Vagina (tissue), 2 donors: Measurements from ENCODE around the gene ALK. TPM values are rescaled to one million over a fixed set of nuclear protein-coding genes. Genes with fewer than 3 reads are reported as not detected.

Experiments
- DNase-seq, 2 donors: peaks; one replicate each; pipeline ENCODE4 v3.0.0-alpha.2; 2017; ENCODE audit errors: extremely low spot score in 2 of 2
- H3K27ac ChIP-seq: fragments of 200-600 bp; sonication (generic); one replicate; pipeline ENCODE4 v1.5.1; 2019
- H3K27me3 ChIP-seq: fragments of 200-600 bp; sonication (generic); one replicate; pipeline ENCODE4 v1.5.1; 2019
- H3K36me3 ChIP-seq, 2 donors: fragments of 200-600 bp; sonication (generic); one replicate each; pipeline ENCODE4 v1.5.1; 2017 to 2019
- H3K4me1 ChIP-seq: fragments of 200-600 bp; sonication (generic); one replicate; pipeline ENCODE4 v1.5.1; 2019
- H3K4me3 ChIP-seq, 2 donors: fragments of 200-600 bp; sonication (generic); 1 replicate in 1 of 2; 2 replicates in 1 of 2; pipeline ENCODE4 v1.5.1; 2016 to 2019
- H3K9me3 ChIP-seq: fragments of 200-600 bp; sonication (generic); one replicate; pipeline ENCODE4 v1.5.1; 2019
- POLR2A ChIP-seq, 2 donors: fragments of 450-650 bp; IDR thresholded peaks; one replicate each; pipeline ENCODE4 v1.6.1; 2017; ENCODE audit warnings: antibody characterized with exemption in 2 of 2, mild to moderate bottlenecking in 2 of 2, moderate library complexity in 2 of 2
- POLR2AphosphoS5 ChIP-seq, 2 donors: sonication (generic); formaldehyde crosslinking; IDR thresholded peaks; one replicate each; pipeline ENCODE4 v1.9.0; 2017; ENCODE audit warnings: antibody characterized with exemption in 2 of 2, mild to moderate bottlenecking in 2 of 2, low read depth in 1 of 2; ENCODE audit not compliant: insufficient read depth in 1 of 2
- intact Hi-C: fragments of 100-400 bp; cut with DNase I; formaldehyde crosslinking; loops from one replicate; pipeline ENCODE4 v1.15.1; 2023
- total RNA-seq: library from RNA; depleted of rRNA; stranded (reverse); fragments of >200 nt; gene quantifications from one replicate; pipeline ENCODE4 v1.2.3, GENCODE V29; 2016
- TF ChIP-seq, protein P1 (sequence below), 3 experiments: fragments of 450-650 bp in 2 of 3; fragments of 200-600 bp in 1 of 3; sonication (generic) in 1 of 3; IDR thresholded peaks; one replicate each; pipeline ENCODE4 v1.5.1; 2017 to 2019; ENCODE audit warnings: antibody characterized with exemption in 3 of 3, mild to moderate bottlenecking in 2 of 3, moderate library complexity in 2 of 3

The ALK gene
- total RNA-seq, 1 donor from 2014 or later: 0.74 TPM

DNA sequence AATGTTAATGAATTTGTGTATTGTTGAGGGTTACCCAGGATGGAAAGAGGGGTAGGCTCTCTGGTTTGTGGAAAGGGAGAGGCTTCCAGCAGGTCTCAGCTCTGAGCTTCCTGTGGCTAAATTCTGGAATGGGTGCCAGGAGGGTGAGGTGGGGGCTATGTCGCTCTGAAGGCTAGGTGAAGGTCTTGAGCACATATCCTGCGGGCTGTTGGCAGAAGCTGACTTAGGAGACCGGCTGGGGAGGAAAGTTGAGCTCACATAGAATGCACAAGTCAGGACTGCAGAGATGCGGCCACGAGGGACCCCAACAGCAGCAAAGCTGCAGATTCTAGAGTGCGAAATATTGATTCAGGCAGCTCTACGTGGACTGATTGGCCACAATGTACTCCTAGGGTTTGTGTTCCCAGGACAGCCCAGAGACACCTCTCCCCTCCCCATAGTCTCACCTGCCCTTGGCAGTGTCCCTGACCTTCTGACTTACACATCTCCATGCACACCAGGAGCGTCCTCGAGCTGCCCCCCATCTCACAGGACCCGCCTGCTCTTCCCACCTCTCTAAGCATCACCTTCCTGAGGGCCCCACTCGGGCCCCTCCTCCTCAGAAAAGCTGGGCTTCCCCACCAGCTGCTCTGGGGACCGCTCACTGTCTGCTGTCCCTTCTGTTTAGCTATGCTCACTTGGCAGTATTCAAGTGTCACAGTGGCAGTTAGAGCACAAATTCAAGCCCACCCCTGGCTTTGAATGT is 72.6 kb downstream of the ALK start:
- no peaks in the 10 kb centered on the region for H3K36me3 ChIP-seq

GRCh38 chr2:29847886-29848285 is 73.5 kb downstream of the ALK start:
- H3K9me3 ChIP-seq: no peaks in the 10 kb centered on the region
- intact Hi-C loops: no loop called here
- DNase-seq: no peak
- H3K36me3 ChIP-seq: no peaks in the 10 kb centered on the region
- no peaks in the 10 kb centered on the region for H3K27me3 ChIP-seq
- H3K27ac ChIP-seq: no peak overlapping the region
- H3K4me1 ChIP-seq: no peaks in the 10 kb centered on the region
- TF ChIP-seq, protein P1, sequence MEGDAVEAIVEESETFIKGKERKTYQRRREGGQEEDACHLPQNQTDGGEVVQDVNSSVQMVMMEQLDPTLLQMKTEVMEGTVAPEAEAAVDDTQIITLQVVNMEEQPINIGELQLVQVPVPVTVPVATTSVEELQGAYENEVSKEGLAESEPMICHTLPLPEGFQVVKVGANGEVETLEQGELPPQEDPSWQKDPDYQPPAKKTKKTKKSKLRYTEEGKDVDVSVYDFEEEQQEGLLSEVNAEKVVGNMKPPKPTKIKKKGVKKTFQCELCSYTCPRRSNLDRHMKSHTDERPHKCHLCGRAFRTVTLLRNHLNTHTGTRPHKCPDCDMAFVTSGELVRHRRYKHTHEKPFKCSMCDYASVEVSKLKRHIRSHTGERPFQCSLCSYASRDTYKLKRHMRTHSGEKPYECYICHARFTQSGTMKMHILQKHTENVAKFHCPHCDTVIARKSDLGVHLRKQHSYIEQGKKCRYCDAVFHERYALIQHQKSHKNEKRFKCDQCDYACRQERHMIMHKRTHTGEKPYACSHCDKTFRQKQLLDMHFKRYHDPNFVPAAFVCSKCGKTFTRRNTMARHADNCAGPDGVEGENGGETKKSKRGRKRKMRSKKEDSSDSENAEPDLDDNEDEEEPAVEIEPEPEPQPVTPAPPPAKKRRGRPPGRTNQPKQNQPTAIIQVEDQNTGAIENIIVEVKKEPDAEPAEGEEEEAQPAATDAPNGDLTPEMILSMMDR (IDR thresholded peaks at IDR 0.05): no peak
- no peak for TF ChIP-seq POLR2AphosphoS5 (IDR thresholded peaks at IDR 0.05; ENCODE audit: insufficient read depth in 1 of 2, low read depth in 1 of 2)
- TF ChIP-seq POLR2A (IDR thresholded peaks at IDR 0.05): no peak
- H3K4me3 ChIP-seq: no peak overlapping the region

More for the DNA sequence above, 72.6 kb downstream of the ALK start:
- TF ChIP-seq POLR2A (IDR thresholded peaks at IDR 0.05): no peak
- TF ChIP-seq, protein P1 (IDR thresholded peaks at IDR 0.05): no peak
- TF ChIP-seq POLR2AphosphoS5 (IDR thresholded peaks at IDR 0.05; ENCODE audit: insufficient read depth in 1 of 2, low read depth in 1 of 2): no peak
- Histone ChIP-seq H3K9me3 (no peaks in the 10 kb centered on the region), H3K27ac (no peak overlapping the region), H3K4me3 (no peak overlapping the region), H3K4me1 (no peaks in the 10 kb centered on the region), H3K27me3 (no peaks in the 10 kb centered on the region)
- intact Hi-C loops: no loop called here
- no peak for DNase-seq

DNA sequence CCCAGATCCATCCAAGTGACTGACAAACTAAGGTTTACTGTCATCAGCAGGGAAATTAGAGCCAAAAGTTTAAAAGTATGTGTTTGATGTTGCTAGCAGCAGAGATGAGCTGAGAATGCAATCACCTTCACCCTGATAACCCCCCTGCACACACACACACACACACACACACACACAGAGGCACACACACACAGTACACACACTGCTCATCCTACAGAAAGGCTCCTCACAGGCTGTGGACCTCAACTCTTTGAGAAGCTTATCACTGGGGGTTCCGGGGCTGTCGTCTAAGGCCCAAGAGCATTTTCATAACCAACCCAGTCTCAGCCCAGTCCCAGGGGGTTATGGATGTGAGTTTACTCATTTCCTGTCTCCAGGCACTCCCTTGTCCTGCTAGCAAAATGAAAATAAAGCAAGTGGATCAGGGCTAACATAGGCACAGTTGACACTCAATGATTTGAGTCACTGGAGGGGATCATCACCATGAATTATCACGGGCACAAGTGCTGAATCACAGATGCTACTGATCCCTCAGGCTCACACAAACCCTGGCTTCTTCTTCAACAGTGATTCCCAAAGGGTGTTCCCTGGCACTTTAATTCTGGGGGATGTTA is 76.6 kb downstream of the ALK start:
- Histone ChIP-seq H3K36me3 (no peaks in the 10 kb centered on the region), H3K27me3 (no peaks in the 10 kb centered on the region), H3K9me3 (no peaks in the 10 kb centered on the region), H3K27ac (no peak overlapping the region), H3K4me3 (no peak overlapping the region), H3K4me1 (no peaks in the 10 kb centered on the region)
- DNase-seq: no peak
- no peak for TF ChIP-seq POLR2A (IDR thresholded peaks at IDR 0.05)
- TF ChIP-seq, protein P1 (IDR thresholded peaks at IDR 0.05): no peak
- no peak for TF ChIP-seq POLR2AphosphoS5 (IDR thresholded peaks at IDR 0.05; ENCODE audit: insufficient read depth in 1 of 2, low read depth in 1 of 2)
- intact Hi-C loops: no loop called here

- H3K4me1 ChIP-seq: no peaks in the 10 kb centered on the region
- no peak overlapping the region for H3K4me3 ChIP-seq
- intact Hi-C loops: no loop called here
- no peak for DNase-seq
- no peak for TF ChIP-seq POLR2A (IDR thresholded peaks at IDR 0.05)
- no peak for TF ChIP-seq POLR2AphosphoS5 (IDR thresholded peaks at IDR 0.05; ENCODE audit: insufficient read depth in 1 of 2, low read depth in 1 of 2)
- TF ChIP-seq, protein P1 (IDR thresholded peaks at IDR 0.05): peak in 2 of 3 experiments; percentile 43 to 55
- H3K27me3 ChIP-seq: no peaks in the 10 kb centered on the region
- H3K36me3 ChIP-seq: no peaks in the 10 kb centered on the region
- no peak overlapping the region for H3K27ac ChIP-seq
- no peaks in the 10 kb centered on the region for H3K9me3 ChIP-seq
Measured at GRCh38 chr2:29841386-29842004, 79.9 kb downstream of the ALK start.
